H4 (cell line): Measurements from ENCODE around the gene MED27. TPM values are rescaled to one million over a fixed set of nuclear protein-coding genes. Genes with fewer than 3 reads are reported as not detected.
A peak's percentile ranks its signal among the peaks of the same experiment; 100 is the strongest.
"Not testable (repeated sequence)": the region's sequence is repeated elsewhere in the genome, so short reads cannot be mapped to it uniquely, and the experiment has no call there.

Experiments used
- DNase-seq: peaks from one replicate; pipeline ENCODE4 v3.0.0-alpha.2; 2015; ENCODE audit warnings: low spot score
- total RNA-seq: library from RNA; depleted of rRNA; stranded (reverse); fragments of >200 nt; shearing (Covaris generic); gene quantifications from 2 replicates; pipeline ENCODE4 v1.2.3, GENCODE V29; 2014

The MED27 gene
- total RNA-seq, 1 experiment from 2014 or later, result 40.5 TPM

DNA sequence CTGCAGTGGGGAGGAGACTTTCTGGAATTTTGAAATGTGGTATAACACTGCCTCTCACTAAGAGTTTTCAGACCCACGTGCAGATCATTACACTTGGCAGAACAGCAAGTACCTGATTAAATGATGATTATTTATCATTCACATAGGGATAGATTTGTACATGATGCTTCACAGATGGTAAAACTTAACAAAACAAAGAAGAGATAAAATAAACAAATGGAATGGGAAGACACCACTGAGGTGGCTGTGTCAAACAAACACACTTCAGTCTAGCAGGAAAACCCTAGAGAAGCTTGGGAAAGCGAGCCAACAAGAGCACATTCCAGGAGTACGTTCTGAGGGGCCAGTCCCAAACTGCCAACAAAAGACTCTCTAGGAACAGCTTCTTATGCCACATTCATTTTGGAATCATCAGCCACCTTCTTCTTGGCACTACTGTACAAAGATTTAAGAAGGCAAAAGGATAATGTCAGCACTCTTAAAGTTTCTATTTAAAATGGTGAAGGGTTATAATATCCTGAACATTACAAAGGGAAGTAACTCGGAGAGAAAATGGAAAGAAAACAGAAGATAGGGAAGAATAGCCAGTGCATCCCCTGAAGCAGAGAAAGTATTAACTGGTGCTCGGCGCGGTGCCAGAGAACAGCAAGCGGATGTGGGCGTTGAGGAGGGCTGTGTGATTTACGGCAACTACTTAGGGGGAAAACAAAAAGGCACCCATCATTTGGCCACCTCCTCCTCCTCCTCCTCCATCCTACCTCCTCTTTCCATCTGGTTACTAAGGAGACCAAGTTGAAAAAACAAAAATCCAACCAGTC, 1.6 kb downstream of the MED27 start:
- DNase-seq, result peak; percentile 28

DNA sequence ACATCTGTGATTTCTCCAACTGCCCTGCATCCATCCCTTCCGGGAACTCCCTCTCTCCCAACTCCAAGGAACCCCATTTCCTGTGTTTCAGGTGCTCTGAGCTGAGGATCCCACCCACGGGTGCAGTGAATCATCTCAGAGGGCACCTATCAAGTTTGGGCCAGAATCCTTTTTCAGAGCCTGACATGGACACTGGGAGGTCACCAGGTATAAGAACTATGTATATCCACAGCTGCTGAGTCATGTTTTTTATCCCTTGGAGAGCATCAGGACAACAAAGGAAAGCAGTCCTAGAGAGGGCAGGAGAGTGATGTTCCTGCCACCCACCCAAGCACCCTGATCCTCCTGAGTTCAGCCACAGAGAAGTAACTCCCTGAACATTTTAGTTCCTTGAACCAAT, 3.8 kb downstream of the MED27 start:
- no peak for DNase-seq

DNA sequence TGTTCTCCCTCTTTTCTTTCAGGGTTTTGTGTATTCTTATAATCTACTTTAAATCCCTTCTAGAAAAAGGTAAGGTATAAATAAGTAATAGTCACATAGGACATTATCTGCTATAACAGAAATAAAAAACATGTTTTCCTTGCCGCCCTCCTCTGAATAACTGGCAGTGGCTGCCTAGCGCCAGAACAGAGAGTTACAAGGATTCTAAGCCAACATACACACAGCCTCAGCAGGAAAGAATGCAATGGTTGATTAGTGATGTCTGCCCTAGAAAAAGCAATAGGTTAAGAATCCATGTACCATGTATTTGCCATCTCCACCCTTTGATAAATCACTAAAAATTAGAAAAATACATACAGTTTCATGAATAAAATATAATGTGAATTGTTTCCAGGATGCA, 4.9 kb downstream of the MED27 start:
- DNase-seq, result no peak

DNA sequence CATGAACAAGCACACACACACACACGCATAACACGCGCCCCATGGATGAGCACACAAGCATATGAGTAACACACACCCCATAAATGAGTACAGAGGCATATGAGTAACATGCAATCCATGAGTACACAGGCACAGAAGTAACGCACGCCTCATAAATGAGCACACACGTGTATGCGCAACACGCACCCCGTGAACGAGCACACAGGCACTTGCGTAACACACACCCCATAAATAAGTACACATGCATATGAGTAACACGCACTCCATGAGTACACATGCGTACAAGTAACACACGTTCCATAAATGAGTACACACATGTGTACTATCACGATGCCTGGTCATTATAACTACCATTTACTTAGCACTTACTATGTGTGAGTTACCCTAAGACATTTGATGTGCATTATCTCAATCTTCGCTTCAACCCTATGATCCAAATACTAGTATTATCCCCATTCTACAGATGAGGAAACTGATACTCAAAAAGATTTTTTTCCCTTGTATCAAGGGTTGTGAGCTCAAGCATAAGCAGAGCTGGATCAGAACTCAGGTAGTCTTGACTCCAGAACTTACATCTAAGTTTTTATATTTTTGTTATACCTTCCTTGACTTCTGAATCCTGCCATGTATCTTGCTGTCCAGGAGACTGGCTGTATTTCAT, 7.7 kb downstream of the MED27 start:
- no peak for DNase-seq

DNA sequence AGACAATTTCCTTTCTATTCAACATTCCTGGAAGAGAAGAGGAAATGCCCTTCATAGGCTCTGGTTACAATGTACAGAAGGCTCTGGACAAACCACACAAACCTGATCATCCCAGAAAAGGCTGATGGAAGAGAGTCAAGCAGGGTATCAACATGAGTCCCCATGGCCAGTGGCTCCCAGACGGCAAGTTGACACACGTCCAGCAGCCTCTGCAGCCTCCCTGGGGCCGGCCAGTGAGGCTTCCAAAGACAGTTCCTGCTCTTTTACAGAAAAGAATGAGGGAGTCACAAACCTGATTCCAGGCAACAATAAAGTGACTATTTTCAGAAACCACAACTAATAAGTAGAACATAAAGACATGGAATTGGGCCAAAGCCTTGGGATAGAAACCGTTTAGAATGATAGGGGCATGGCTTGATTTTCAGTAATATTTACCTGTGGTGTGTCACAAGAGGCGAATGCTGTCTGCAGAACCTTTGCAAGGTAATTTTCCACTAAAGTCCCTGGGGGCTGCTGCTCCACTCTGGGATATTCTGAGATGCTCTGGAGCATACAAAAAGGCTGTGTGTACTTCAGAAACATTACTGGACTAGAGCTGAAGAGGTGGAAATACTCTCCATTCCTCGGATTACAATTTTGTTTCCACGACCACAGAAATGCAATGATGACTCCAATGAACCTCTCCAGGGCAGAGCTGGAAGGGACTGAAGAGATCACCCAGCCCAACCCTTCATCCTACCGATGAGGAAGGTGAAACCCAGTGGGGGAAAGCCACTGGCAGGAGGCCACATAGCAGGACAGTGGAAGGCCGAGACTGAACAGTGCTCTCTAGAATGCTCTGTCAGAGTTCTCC, 10.4 kb downstream of the MED27 start:
- no peak for DNase-seq

DNA sequence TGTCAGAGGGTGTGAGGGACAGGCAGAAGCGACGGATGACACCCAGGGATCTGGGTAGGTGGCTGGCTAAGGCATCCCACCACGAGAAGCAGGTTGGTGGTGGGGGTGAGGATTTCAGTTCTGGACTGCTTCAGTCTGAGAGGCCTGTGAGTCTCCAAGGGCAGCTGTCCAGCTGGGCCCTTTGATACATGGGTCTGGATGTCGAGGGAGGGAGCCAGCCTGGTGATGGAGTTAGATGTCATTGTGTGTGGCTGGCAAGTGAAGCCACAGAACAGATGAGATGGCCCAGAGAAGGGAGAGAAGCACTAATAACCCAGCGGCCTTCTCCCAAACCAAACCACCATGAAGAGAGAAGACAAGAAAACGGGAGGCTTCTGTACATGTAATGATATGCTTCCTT, 11.1 kb downstream of the MED27 start:
- DNase-seq, result no peak

DNA sequence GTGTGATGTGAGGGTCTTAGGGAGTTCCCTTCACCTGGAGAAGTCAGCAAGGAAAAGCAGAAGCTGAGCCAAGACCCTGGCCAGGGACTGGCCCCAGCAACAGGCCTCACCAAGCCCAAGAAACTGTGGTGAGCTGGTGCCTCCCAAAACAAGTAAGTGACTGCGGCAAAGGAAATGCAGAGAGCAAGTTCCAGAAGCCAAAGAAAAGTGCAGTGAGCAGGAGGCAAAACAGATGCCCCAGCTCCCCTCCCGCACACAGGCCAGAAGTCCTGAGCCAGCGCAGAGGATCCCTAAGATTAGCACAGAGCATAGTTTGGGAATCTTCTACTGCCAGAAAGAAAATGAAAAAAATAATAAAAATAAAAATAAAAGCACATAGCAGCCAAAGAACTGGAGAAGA, 13.2 kb downstream of the MED27 start:
- no peak for DNase-seq

DNA sequence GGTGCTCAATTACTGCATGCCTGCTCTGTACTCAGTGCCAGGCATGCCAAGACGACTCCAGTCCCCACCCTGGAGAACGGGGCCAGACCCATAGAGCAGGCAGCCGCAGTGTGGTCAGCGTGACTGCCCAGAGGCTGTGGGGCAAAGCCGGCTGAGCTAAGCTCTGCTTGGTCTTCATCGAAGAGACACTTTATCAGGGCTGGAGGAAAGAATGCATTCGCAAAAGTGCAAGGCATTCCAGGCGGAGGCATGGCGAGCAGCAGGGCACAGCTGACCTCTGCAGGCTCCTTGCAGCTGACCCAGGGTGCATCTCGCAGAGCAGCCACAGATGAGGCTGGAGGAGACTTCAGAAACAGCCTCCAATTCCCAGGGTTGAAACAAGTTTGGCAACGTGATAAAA, 13.6 kb downstream of the MED27 start:
- DNase-seq, result no peak

DNA sequence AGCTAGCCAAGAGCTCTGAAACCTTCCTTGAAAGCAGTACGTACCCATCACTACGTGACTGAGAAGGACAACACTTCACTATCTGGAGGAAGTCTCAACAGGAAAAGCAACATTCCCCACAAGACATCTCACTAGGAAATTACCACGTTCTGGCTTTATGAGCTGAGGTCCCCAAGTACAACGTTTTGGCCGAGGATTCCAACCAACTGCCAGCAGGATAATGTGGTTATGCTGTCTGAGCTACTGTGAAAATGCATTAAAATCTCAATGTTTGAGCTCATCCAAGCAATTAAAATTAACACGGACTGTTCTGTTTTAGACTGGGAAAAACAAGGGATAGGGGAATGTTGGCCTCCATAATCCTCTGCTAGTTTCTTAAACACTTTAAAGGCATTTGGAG, 16.4 kb downstream of the MED27 start:
- no peak for DNase-seq

DNA sequence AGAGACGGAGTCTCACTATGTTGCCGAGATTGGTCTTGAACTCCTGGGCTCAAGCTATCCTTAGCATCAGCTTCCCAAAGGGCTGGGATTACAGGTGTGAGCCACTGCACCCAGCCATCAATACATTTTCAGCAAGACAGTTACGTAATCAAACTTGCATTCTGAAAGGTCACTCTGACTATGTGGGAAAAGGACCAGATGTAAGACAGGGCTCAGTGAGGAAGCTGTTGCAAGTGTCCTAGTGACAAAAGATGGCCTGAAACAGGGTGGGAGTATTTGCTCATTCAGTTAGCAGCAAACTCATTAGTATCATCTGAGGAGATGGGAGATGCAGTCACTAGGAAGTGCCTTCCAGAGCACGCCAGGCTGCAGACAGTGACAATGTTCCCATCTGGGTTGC, 16.9 kb downstream of the MED27 start:
- no peak for DNase-seq

DNA sequence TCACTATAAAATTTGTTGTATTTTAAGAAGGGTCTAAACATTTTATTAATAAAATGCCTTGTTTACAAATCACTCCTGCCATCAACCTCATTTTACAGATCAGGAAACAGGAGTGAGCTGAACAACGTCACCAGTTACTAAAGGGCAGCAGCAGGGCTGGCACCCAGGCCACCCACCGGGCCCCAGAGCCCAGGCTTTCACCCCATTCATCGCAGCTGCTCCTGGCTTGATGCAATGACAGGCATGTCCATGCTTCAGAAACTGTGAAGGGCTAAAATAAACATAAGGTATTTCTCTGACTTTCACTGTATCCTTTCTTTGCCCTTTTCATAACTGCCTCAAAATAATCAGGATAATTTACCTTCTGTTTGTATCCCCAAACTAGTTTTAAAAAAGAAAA, 18.1 kb downstream of the MED27 start:
- no peak for DNase-seq

DNA sequence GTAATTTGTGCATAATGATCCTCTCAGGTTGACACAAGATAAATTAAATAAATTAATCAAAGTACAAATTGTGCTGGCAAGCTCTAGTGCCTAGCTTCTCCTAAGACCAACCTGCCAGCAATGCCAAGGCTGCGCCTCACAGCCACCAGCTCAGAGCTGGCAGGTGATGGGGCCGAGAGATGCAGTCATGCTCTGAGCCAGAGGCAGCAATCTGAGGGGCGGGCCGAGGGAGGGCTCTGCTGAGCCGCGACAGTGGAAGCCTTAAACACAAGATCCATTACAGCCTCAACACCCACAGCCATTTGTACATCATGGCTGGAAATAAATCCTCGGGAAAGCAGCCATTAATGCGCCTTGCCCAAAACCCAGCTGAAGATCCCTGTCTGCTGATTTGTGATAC, 20.3 kb downstream of the MED27 start:
- DNase-seq, result no peak

DNA sequence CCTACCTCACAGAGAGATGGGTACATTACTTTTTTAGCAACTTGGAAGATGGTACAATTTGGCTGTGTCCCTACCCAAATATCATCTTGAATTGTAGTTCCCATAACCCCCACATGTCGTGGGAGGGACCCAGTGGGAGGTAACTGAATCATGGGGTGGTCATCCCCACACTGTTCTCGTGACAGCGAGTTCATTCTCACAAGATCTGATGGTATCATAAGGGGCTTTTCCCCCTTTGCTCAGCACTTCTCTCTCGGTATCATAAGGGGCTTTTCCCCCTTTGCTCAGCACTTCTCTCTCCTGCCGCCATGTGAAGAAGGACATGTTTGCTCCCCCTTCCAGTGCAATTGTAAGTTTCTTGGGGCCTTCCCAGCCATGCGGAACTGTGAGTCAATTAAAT, 21.4 kb downstream of the MED27 start:
- not testable (repeated sequence) for DNase-seq

DNA sequence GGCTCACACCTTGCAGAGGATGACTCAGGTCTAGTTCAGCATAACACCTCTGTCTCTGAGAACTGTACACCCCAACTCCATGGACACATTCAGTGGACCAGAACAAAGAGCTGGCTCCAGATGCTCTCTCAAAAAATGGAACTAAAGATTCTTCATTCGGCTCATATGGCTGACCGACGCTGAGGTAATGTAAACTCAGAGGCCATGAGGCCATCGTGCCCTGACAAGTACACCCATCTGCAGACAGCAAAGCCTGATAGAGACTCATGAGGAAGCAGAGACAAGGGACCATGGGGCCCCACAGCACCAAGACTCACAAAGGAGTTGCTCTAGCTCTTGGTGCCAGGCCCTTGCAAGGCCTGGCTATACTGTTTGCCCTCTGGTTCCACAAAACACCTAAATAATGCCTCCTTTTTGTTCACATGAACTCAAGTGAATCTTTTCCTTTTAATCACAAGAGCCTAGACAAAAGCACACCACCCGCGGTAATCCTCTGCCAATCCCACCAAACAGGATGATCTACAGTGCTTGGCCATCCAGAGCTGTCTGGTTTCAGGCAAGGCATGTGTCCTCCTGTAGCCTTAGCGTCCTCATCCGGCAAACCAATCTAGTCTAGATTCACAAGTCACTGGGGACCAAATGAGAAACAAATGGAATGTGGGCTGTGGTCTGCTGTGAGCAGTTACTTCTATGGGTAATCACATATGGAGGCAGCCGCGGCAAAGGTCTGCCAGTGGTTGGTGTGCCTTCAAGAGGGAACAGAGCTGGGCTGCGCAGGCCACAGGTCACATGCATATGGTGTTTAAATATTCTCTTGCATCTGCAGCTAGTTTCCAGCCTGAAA, 22.7 kb downstream of the MED27 start:
- DNase-seq, result no peak

DNA sequence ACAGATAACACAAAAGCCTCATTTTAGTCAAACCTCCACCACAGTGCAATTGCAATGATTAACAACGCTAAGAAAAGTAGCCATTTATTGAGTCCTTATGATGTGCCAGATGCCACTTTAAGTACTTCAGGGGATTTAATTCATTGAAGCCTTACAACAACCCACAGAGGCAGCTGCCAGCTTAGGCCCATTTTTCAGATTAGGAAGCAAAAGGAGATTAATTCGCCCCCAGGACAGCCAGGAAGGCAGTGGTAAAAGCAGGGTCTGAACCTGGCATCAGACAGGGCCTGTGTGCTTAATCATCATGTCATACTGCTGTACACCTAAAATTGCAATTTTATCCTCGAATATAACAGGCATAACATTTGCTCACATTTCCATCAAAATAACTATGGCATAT, 23.9 kb downstream of the MED27 start:
- DNase-seq, result no peak

DNA sequence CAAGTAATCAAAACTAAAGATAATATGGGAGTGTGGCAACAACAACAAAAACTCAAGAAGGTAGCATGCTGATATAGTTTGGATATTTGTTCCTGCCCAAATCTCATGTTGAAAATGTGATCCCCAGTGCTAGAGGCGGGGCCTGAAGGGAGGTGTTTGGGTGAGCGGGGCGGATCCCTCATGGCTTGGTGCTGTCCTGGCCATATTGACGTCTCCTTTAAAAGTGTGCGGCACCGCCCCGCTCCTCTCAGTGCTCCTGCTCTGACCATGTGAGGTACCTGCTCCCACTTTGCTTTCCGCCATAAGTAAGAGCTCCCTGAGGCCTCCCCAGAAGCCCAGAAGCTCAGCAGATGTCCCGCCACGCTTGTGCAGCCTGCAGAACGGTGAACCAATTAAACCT, 25.6 kb downstream of the MED27 start:
- no peak for DNase-seq

DNA sequence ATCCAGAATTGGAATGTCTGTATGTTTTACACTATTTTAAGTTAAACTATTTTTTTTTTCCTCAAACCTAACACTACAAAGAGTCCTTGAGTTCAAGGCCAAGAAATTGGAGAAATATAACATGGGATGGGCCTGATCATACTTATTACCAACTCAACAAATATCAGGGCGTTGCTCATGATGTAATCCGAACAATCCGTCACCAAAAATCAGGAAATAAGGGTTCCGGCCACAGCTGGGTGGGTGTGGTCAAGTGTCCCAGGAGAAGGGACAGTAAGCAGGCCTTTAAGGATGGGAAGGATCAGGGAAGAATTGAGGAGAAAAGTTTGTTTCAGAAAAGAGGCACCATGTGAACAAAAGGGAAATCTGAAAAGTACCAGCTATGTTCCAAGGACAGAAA, 29.8 kb downstream of the MED27 start:
- no peak for DNase-seq

DNA sequence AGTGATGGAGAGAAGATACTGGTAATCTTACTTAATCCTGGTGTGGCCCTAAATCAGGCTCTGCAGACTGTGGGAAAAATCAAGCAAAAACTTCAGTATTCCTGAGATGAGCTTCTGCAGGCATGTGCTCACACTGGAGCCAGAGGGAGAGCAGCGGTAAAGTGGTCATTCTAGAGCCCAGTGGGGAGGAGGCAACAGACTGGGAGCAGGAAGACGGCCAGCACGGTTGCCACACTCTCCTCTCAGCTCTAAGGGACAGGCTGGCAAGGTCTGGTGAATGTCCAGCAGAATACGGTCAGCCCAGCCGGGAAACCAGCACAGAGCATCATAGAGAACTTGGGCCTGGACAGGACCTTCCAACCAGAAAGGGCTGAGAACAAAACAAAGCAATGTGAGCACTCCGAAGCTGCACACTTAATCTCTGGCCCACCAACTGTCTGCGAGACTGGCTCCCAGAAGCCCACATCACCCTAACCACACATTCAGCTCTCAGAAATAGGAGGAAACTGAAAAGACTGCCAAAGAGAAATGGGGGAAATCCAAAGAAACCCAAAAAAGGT, 30.3 kb downstream of the MED27 start:
- no peak for DNase-seq

DNA sequence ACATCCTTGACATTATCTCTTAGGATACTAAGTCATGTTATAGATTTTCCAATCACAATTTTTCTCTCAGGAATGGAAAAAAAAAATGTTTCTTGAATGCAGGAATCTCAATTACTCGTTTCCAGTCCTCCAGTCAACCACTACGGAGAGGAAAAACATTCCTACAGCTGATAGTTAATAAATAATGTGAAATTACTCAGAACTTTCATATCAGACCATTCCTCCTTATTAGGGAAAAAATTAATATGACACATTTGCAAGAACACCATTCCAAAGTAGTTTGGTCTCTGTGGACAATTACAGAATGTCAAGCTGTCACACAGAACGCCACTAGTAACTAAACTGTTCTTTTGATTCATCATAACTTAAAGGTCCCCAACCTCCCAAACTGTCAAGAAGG, 31.5 kb downstream of the MED27 start:
- no peak for DNase-seq

DNA sequence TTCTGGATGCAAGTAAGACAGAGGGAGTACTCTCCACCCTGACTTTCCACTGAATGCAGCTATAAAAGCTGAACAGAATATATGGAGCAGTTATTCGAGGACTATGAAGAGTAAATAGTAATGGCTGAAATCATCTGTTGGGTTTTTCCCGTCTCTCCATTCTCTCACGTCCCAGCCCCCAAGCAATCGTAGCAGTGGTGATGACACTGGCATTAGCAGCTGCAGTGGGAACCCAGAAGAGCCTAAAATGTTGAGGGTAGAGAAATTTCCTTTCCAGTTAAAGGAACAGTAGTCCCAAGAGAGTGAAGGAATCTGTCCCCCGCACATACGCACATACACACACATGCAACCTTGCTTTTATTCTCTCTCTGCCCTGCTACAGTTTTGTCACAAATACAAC, 33.2 kb downstream of the MED27 start:
- DNase-seq, result no peak

DNA sequence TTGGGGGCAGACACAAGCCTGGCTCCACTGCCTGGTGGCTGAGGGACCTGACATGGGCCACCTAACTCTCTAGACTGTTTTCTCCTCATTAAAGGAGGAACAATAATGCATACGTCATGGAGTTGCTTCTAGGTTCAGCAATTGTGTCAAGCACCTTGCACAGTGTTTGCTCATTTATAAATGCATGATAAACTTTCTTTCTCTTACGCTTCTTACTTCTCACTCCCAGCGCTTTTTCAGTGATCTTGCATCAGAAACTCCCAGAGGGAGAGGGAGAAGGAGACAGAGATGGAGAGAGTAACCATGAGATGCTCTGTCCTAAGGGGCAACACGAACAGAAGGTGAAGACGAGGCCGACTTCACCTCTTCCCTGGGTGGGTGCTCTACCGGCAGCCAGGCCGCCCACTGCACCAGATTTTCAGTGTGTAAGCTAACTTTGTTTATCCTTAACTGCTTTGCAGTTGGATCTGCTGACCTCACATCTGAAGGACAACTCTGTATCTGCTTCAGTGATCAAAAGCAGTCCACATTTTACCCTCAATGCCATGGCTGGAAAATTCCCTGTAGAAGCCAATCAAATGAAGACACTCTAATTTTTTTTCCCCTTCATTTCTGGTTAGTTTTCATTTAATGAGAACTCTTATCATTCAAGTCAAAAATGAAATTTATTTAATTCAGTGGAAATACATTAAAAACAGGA, 35.3 kb downstream of the MED27 start:
- no peak for DNase-seq
